ENCODE measurements around the gene SH3BP5.
A peak's percentile ranks its signal among the peaks of the same experiment; 100 is the strongest.

SH3BP5 gene

DNA sequence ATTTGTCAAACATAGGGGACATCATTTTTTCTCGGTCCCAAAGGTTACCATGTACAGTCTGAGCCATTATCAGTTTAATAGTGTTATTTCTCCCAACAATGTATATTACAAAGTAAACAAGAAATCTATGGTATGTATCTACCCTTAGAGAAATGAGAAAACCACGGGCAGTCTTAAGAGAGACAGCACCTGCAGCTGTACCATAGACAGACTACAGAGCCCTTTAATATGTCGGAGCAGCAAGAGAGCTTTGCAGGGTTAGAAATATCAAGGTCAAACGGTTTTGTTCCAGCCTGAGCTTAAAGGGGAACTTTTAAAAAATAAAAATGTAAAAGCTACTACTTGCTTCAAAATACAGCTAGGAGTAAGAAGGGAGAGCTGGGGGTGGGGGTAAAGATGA, 53.2 kb downstream of the SH3BP5 start:
- no peak overlapping the region for H3K4me3 ChIP-seq (ENCODE audit: insufficient read depth, low read depth, low read length, poor library complexity, severe bottlenecking)
- H3K27ac ChIP-seq (ENCODE audit: insufficient read depth, low read length, poor library complexity, severe bottlenecking): no peak overlapping the region
- no peaks in the 10 kb centered on the region for H3K27me3 ChIP-seq (replicated peaks; ENCODE audit: control insufficient read depth, insufficient read depth, low read length, poor library complexity, severe bottlenecking)
- peaks cover 46% of the 10 kb centered on the region for H3K4me1 ChIP-seq (ENCODE audit: control insufficient read depth, insufficient read depth, low read length, poor library complexity, severe bottlenecking)
- H3K9me3 ChIP-seq (ENCODE audit: control insufficient read depth, low read length): no peaks in the 10 kb centered on the region
- no peak for DNase-seq
- H3K36me3 ChIP-seq (ENCODE audit: control insufficient read depth, insufficient read depth, low read length): no peaks in the 10 kb centered on the region

GRCh38 chr3:15277861-15278500, 54.4 kb downstream of the SH3BP5 start:
- DNase-seq: no peak
- Histone ChIP-seq H3K27me3 (replicated peaks; ENCODE audit: control insufficient read depth, insufficient read depth, low read length, poor library complexity, severe bottlenecking) (no peaks in the 10 kb centered on the region), H3K4me3 (ENCODE audit: insufficient read depth, low read depth, low read length, poor library complexity, severe bottlenecking) (no peak overlapping the region), H3K27ac (ENCODE audit: insufficient read depth, low read length, poor library complexity, severe bottlenecking) (no peak overlapping the region), H3K4me1 (ENCODE audit: control insufficient read depth, insufficient read depth, low read length, poor library complexity, severe bottlenecking) (peaks cover 37% of the 10 kb centered on the region), H3K36me3 (ENCODE audit: control insufficient read depth, insufficient read depth, low read length) (no peaks in the 10 kb centered on the region), H3K9me3 (ENCODE audit: control insufficient read depth, low read length) (no peaks in the 10 kb centered on the region)

- Histone ChIP-seq H3K9me3 (ENCODE audit: control insufficient read depth, low read length) (no peaks in the 10 kb centered on the region), H3K27me3 (replicated peaks; ENCODE audit: control insufficient read depth, insufficient read depth, low read length, poor library complexity, severe bottlenecking) (no peaks in the 10 kb centered on the region), H3K27ac (ENCODE audit: insufficient read depth, low read length, poor library complexity, severe bottlenecking) (no peak overlapping the region), H3K36me3 (ENCODE audit: control insufficient read depth, insufficient read depth, low read length) (no peaks in the 10 kb centered on the region), H3K4me1 (ENCODE audit: control insufficient read depth, insufficient read depth, low read length, poor library complexity, severe bottlenecking) (peaks cover 45% of the 10 kb centered on the region), H3K4me3 (ENCODE audit: insufficient read depth, low read depth, low read length, poor library complexity, severe bottlenecking) (no peak overlapping the region)
- no peak for DNase-seq
Measured at GRCh38 chr3:15276028-15276724, 56.2 kb downstream of the SH3BP5 start.

DNA sequence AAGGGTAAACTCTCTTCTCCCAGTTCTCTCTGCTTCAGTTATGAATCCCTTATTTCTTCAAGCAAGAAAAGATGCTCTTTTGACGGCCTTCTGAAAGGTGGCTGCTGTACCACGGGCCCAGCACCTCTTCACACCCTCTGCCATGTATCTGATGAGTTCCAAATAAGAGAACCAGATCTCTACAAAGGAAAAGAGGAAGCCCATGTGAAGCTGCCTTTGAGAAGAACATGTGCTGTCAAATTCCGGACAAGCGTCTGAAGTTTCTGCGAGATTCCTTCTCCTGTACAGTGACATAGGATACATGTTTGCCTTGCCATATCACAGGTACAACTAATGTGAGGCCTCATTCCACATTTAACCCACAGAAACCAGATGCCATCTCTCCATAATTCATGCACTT, 59.2 kb downstream of the SH3BP5 start:
- DNase-seq: no peak
- Histone ChIP-seq H3K36me3 (ENCODE audit: control insufficient read depth, insufficient read depth, low read length) (peaks cover 10% of the 10 kb centered on the region), H3K9me3 (ENCODE audit: control insufficient read depth, low read length) (no peaks in the 10 kb centered on the region), H3K4me1 (ENCODE audit: control insufficient read depth, insufficient read depth, low read length, poor library complexity, severe bottlenecking) (peaks cover 55% of the 10 kb centered on the region), H3K27ac (ENCODE audit: insufficient read depth, low read length, poor library complexity, severe bottlenecking) (peak overlapping the region; percentile 81), H3K4me3 (ENCODE audit: insufficient read depth, low read depth, low read length, poor library complexity, severe bottlenecking) (no peak overlapping the region), H3K27me3 (replicated peaks; ENCODE audit: control insufficient read depth, insufficient read depth, low read length, poor library complexity, severe bottlenecking) (no peaks in the 10 kb centered on the region)

DNA sequence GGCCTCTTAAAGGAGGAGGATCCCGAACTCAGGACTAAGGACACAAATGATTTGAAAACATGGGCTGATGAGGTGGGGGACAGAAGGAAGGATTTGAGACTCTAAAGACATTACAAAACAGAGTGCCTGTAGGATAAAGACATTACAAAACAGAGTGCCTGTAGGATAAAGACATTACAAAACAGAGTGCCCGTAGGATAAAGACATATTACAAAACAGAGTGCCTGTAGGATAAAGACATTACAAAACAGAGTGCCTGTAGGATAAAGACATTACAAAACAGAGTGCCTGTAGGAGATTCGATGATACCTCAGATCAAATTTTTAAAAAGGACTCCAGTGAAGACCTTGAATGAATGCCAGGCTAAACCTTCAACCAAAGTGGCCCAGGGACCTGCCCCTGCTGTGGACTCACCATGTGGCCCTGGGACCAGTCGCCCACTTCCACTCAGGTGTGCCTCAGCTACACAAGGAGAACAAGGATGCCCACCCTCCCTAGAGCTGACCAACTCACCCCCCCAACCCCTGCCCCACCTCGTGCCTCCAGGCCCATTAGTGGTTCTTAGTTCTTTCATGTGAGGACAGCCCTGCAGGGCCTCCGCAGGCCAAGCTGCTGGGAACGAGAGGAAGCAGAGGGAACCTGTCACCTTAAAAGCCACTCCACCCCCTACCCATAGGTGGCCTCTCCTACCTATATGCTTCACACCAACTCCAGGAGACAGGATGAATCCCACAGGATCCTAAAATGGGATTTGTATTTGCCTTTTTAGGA, 59.8 kb downstream of the SH3BP5 start:
- peaks cover 10% of the 10 kb centered on the region for H3K36me3 ChIP-seq (ENCODE audit: control insufficient read depth, insufficient read depth, low read length)
- no peak overlapping the region for H3K4me3 ChIP-seq (ENCODE audit: insufficient read depth, low read depth, low read length, poor library complexity, severe bottlenecking)
- DNase-seq: no peak
- H3K27me3 ChIP-seq (replicated peaks; ENCODE audit: control insufficient read depth, insufficient read depth, low read length, poor library complexity, severe bottlenecking): no peaks in the 10 kb centered on the region
- peaks cover 58% of the 10 kb centered on the region for H3K4me1 ChIP-seq (ENCODE audit: control insufficient read depth, insufficient read depth, low read length, poor library complexity, severe bottlenecking)
- no peaks in the 10 kb centered on the region for H3K9me3 ChIP-seq (ENCODE audit: control insufficient read depth, low read length)
- H3K27ac ChIP-seq (ENCODE audit: insufficient read depth, low read length, poor library complexity, severe bottlenecking): peak overlapping the region; percentile 81

- peaks cover 17% of the 10 kb centered on the region for H3K36me3 ChIP-seq (ENCODE audit: control insufficient read depth, insufficient read depth, low read length)
- peaks cover 63% of the 10 kb centered on the region for H3K4me1 ChIP-seq (ENCODE audit: control insufficient read depth, insufficient read depth, low read length, poor library complexity, severe bottlenecking)
- peak; percentile 81 to 89 (median 89) for DNase-seq
- H3K27ac ChIP-seq (ENCODE audit: insufficient read depth, low read length, poor library complexity, severe bottlenecking): peak overlapping the region; percentile 81
- no peak overlapping the region for H3K4me3 ChIP-seq (ENCODE audit: insufficient read depth, low read depth, low read length, poor library complexity, severe bottlenecking)
- H3K27me3 ChIP-seq (replicated peaks; ENCODE audit: control insufficient read depth, insufficient read depth, low read length, poor library complexity, severe bottlenecking): no peaks in the 10 kb centered on the region
- H3K9me3 ChIP-seq (ENCODE audit: control insufficient read depth, low read length): no peaks in the 10 kb centered on the region
Measured at GRCh38 chr3:15271785-15272381, 60.5 kb downstream of the SH3BP5 start.

- Histone ChIP-seq H3K9me3 (ENCODE audit: control insufficient read depth, low read length) (no peaks in the 10 kb centered on the region), H3K27ac (ENCODE audit: insufficient read depth, low read length, poor library complexity, severe bottlenecking) (peak overlapping the region; percentile 81), H3K27me3 (replicated peaks; ENCODE audit: control insufficient read depth, insufficient read depth, low read length, poor library complexity, severe bottlenecking) (no peaks in the 10 kb centered on the region), H3K4me1 (ENCODE audit: control insufficient read depth, insufficient read depth, low read length, poor library complexity, severe bottlenecking) (peaks cover 59% of the 10 kb centered on the region), H3K4me3 (ENCODE audit: insufficient read depth, low read depth, low read length, poor library complexity, severe bottlenecking) (no peak overlapping the region), H3K36me3 (ENCODE audit: control insufficient read depth, insufficient read depth, low read length) (peaks cover 22% of the 10 kb centered on the region)
- no peak for DNase-seq
Measured at GRCh38 chr3:15271030-15271429, 61.4 kb downstream of the SH3BP5 start.

DNA sequence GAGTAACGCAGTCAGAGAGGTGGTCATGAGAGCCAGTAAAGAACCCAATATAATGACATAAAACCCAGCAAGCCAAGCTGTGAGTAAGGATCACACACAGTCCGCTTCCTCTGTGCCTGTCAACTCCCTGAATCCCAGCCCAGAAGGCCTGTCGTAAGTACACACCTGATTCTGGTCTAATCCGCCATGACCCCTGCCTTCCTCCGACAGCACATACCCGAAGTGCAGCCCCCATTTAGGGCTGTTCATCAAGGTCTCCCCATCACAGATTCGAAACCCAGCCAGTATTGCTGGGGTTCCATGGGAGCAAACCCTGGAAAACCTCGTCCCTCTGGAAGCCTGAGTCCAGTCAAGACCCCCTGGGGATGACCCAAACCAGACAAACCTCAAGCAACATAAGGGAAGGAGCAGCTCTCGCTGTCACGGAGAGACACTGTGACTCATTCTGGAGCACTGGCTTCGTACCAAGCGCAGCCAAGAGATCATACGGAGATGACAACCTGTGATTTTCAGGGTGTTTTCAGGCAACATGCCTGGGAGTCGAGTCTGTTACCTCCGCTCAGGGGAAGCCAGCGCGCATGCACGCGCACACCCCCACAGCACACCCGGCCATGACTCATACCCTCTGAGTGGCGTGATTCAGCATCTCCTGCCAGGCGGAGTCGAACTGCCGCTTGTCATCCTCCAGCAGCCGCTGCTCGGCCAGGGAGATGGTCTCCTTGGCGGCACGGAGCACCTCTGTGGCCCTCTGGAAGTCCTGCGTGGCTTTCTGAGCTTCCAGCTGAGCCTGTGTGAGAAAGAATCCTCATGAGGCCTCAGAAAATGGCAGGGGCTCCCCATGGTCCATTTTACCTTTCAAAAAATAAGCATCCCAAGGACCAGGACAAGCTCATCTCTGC, 63.0 kb downstream of the SH3BP5 start:
- H3K36me3 ChIP-seq (ENCODE audit: control insufficient read depth, insufficient read depth, low read length): peaks cover 22% of the 10 kb centered on the region
- H3K4me1 ChIP-seq (ENCODE audit: control insufficient read depth, insufficient read depth, low read length, poor library complexity, severe bottlenecking): peaks cover 63% of the 10 kb centered on the region
- peak overlapping the region; percentile 11 for H3K4me3 ChIP-seq (ENCODE audit: insufficient read depth, low read depth, low read length, poor library complexity, severe bottlenecking)
- H3K27me3 ChIP-seq (replicated peaks; ENCODE audit: control insufficient read depth, insufficient read depth, low read length, poor library complexity, severe bottlenecking): no peaks in the 10 kb centered on the region
- H3K9me3 ChIP-seq (ENCODE audit: control insufficient read depth, low read length): no peaks in the 10 kb centered on the region
- H3K27ac ChIP-seq (ENCODE audit: insufficient read depth, low read length, poor library complexity, severe bottlenecking): peak overlapping the region; percentile 81
- peak; percentile 82 to 87 (median 85) for DNase-seq

GRCh38 chr3:15268033-15268631, 64.3 kb downstream of the SH3BP5 start:
- Histone ChIP-seq H3K4me3 (ENCODE audit: insufficient read depth, low read depth, low read length, poor library complexity, severe bottlenecking) (no peak overlapping the region), H3K27ac (ENCODE audit: insufficient read depth, low read length, poor library complexity, severe bottlenecking) (peak overlapping the region; percentile 81), H3K27me3 (replicated peaks; ENCODE audit: control insufficient read depth, insufficient read depth, low read length, poor library complexity, severe bottlenecking) (no peaks in the 10 kb centered on the region), H3K4me1 (ENCODE audit: control insufficient read depth, insufficient read depth, low read length, poor library complexity, severe bottlenecking) (peaks cover 63% of the 10 kb centered on the region), H3K36me3 (ENCODE audit: control insufficient read depth, insufficient read depth, low read length) (peaks cover 22% of the 10 kb centered on the region), H3K9me3 (ENCODE audit: control insufficient read depth, low read length) (no peaks in the 10 kb centered on the region)
- DNase-seq: peak; percentile 67 to 75 (median 71)

Data from effector memory CD4-positive, alpha-beta T cell (primary cell).